GM12878 (cell line): Measurements from ENCODE around the gene SULT2B1. TPM values are rescaled to one million over a fixed set of nuclear protein-coding genes. Genes with fewer than 3 reads are reported as not detected.

ENCODE experiments used
- ATAC-seq: fragments of 200-7000 bp; cut with Tn5 transposase; 3 replicates; pipeline ENCODE4 v1.9.1; 2020; ENCODE audit warnings: mild to moderate bottlenecking, moderate library complexity
- BruUV-seq: library from RNA; stranded (reverse); fragments of 400-500 nt; replicated peaks from 2 replicates; lab custom pipeline; 2021; lab: Mats Ljungman, UMichigan
- CTCF ChIA-PET: fragments of 300-600 bp; sonication (Branson Sonifier 250); formaldehyde crosslinking; extraction: SDS; loops from one replicate; lab custom pipeline; 2021; ENCODE audit warnings: inconsistent platforms; lab: Yijun Ruan, JAX
- POLR2A ChIA-PET: fragments of 350-600 bp; formaldehyde crosslinking; extraction: SDS; loops from one replicate; lab custom pipeline; 2021; ENCODE audit warnings: inconsistent platforms; lab: Charles Lee
- RAD21 ChIA-PET: fragments of 300-600 bp; sonication (Branson Sonifier 250); formaldehyde crosslinking; loops from one replicate; lab custom pipeline; 2023; ENCODE audit warnings: antibody characterized with exemption; ENCODE audit not compliant: unreplicated experiment; lab: Charles Lee
- SMC1A ChIA-PET: fragments of 300-600 bp; sonication (Branson Sonifier 250); formaldehyde crosslinking; loops from one replicate; lab custom pipeline; 2023; ENCODE audit not compliant: unreplicated experiment, uncharacterized antibody; lab: Charles Lee
- DNase-seq: peaks from one replicate; pipeline ENCODE4 v3.0.0-alpha.2; 2011; ENCODE audit warnings: low read depth, low spot score
- FAIRE-seq: peaks from 3 replicates; lab custom pipeline; 2011; peaks lifted over from hg19 to GRCh38; lab: Jason Lieb, UNC
- H2AFZ ChIP-seq: 2 replicates; pipeline ENCODE4 v1.6.0; 2011; ENCODE audit warnings: low read depth, low read length, control low read depth; ENCODE audit not compliant: control insufficient read depth
- H3K27ac ChIP-seq: 2 replicates; pipeline ENCODE4 v1.5.1; 2011; ENCODE audit warnings: control low read depth; ENCODE audit not compliant: control insufficient read depth, insufficient read depth
- H3K27me3 ChIP-seq, 2 experiments: replicated peaks in 1 of 2; 2 replicates each; pipeline versions ENCODE4 v1.6.0 to v1.6.1; 2011; ENCODE audit warnings: low read length in 1 of 2; ENCODE audit not compliant: control insufficient read depth in 2 of 2, insufficient read depth in 2 of 2
- H3K36me3 ChIP-seq, 2 experiments: 2 replicates each; pipeline ENCODE4 v1.5.1; 2011; ENCODE audit warnings: low read length in 1 of 2; ENCODE audit not compliant: control insufficient read depth in 2 of 2, insufficient read depth in 2 of 2
- H3K4me1 ChIP-seq: 2 replicates; pipeline ENCODE4 v1.6.1; 2011; ENCODE audit warnings: mild to moderate bottlenecking, low read length, moderate library complexity, mixed read lengths; ENCODE audit not compliant: control insufficient read depth, insufficient read depth
- H3K4me2 ChIP-seq: 2 replicates; pipeline ENCODE4 v1.6.0; 2011; ENCODE audit warnings: control low read depth; ENCODE audit not compliant: control insufficient read depth, insufficient read depth
- H3K4me3 ChIP-seq: fragments of 200-600 bp; sonication (generic); 2 replicates; pipeline ENCODE4 v1.5.1; 2016
- H3K79me2 ChIP-seq: 2 replicates; pipeline ENCODE4 v1.6.0; 2011; ENCODE audit warnings: low read length; ENCODE audit not compliant: control insufficient read depth, insufficient read depth
- H3K9ac ChIP-seq: 2 replicates; pipeline ENCODE4 v1.8.0; 2011; ENCODE audit warnings: low read length, control low read depth, mixed read lengths; ENCODE audit not compliant: control insufficient read depth, insufficient read depth
- H3K9me3 ChIP-seq: replicated peaks from 3 replicates; pipeline ENCODE4 v1.5.1; 2011; ENCODE audit warnings: mild to moderate bottlenecking, low read length; ENCODE audit not compliant: control insufficient read depth, insufficient read depth
- H4K20me1 ChIP-seq: 2 replicates; pipeline ENCODE4 v1.6.0; 2011; ENCODE audit not compliant: control insufficient read depth, insufficient read depth
- EZH2 ChIP-seq: IDR thresholded peaks from 2 replicates; pipeline ENCODE4 v1.6.1; 2012; ENCODE audit warnings: low read depth, mild to moderate bottlenecking, control low read depth, inconsistent platforms, low read length, borderline replicate concordance; ENCODE audit not compliant: control insufficient read depth
- LARP7 ChIP-seq: fragments of 450-650 bp; IDR thresholded peaks from 2 replicates; pipeline ENCODE4 v1.6.1; 2017; ENCODE audit warnings: mild to moderate bottlenecking
- MEF2A ChIP-seq: IDR thresholded peaks from 2 replicates; pipeline ENCODE4 v1.6.1; 2011; ENCODE audit warnings: low read depth, mild to moderate bottlenecking, low read length, moderate library complexity; ENCODE audit not compliant: insufficient read depth
- POLR2AphosphoS5 ChIP-seq: IDR thresholded peaks from 2 replicates; pipeline ENCODE4 v1.6.1; 2011; ENCODE audit warnings: mild to moderate bottlenecking, low read length, inconsistent platforms
- RCOR1 ChIP-seq: conservative IDR thresholded peaks from 2 replicates; pipeline ENCODE4 v1.6.1; 2012; ENCODE audit warnings: low read depth, low read length, improper control_type of control experiment
- RELA ChIP-seq: fragments of 450-650 bp; IDR thresholded peaks from 2 replicates; pipeline ENCODE4 v1.8.0; 2014; ENCODE audit warnings: borderline replicate concordance; ENCODE audit not compliant: partially characterized antibody
- REST ChIP-seq: IDR thresholded peaks from 2 replicates; pipeline ENCODE4 v1.6.1; 2012; ENCODE audit warnings: mild to moderate bottlenecking, low read depth, low read length
- SRF ChIP-seq, 2 experiments: IDR thresholded peaks; 2 replicates each; pipeline ENCODE4 v1.6.1; 2011; ENCODE audit warnings: low read depth in 2 of 2, low read length in 2 of 2, mild to moderate bottlenecking in 1 of 2, moderate library complexity in 1 of 2
- STAT3 ChIP-seq: IDR thresholded peaks from 2 replicates; pipeline ENCODE4 v1.6.1; 2011; ENCODE audit warnings: low read depth, low read length, improper control_type of control experiment
- USF1 ChIP-seq: IDR thresholded peaks from 2 replicates; pipeline ENCODE4 v1.6.1; 2011; ENCODE audit warnings: borderline replicate concordance, low read depth, mild to moderate bottlenecking, moderate library complexity, mixed read lengths, low read length; ENCODE audit not compliant: insufficient read depth; ENCODE audit errors: extremely low read length
- USF2 ChIP-seq: IDR thresholded peaks from 2 replicates; pipeline ENCODE4 v1.6.1; 2011; ENCODE audit warnings: low read depth, low read length, improper control_type of control experiment, borderline replicate concordance
- ZNF622 ChIP-seq: fragments of 450-650 bp; IDR thresholded peaks from 2 replicates; pipeline ENCODE4 v1.6.1; 2017; ENCODE audit warnings: mild to moderate bottlenecking, inconsistent platforms
- WGBS: methylation state at CpG from one replicate; pipeline ENCODE4 v1.1.6; 2016; ENCODE audit warnings: low lambda C conversion rate; ENCODE audit not compliant: insufficient replicate concordance, insufficient coverage; ENCODE audit errors: missing lambda C conversion rate; 5-methylcytosine and 5-hydroxymethylcytosine counted together
- in situ Hi-C: fragments of 300-500 bp; cut with MboI; formaldehyde crosslinking; loops from 9 replicates; pipeline ENCODE4 v1.14.3; 2018; ENCODE audit warnings: mixed read lengths
- intact Hi-C: fragments of 100-400 bp; cut with micrococcal nuclease; formaldehyde crosslinking; loops from one replicate; pipeline ENCODE4 v1.14.2; 2022; ENCODE audit not compliant: unreplicated experiment
- polyA plus RNA-seq, 11 experiments: library from polyadenylated mRNA; depleted of rRNA in 4 of 11; unstranded in 6 of 11; stranded (reverse) in 5 of 11; fragments of >200 nt; fragmentation: Nextera tagmentation in 4 of 11; fragmentation: Illumina TruSeq in 1 of 11; extraction: Ambion mirVana in 4 of 11; extraction: Trizol in 1 of 11; gene quantifications; 1 replicate in 1 of 11; 2 replicates in 10 of 11; pipeline versions ENCODE4 v1.2.1 to v1.2.3, GENCODE V29; 2011 to 2016; ENCODE audit warnings: inconsistent platforms in 2 of 11, missing spikeins in 2 of 11, low read depth in 1 of 11
- total RNA-seq, 4 experiments: library from RNA; depleted of rRNA in 3 of 4; stranded (reverse); fragments of >200 nt in 3 of 4; fragmentation: Illumina TruSeq in 1 of 4; extraction: Trizol in 1 of 4; gene quantifications; 2 replicates each; pipeline versions ENCODE4 v1.2.1 to v1.2.3, GENCODE V29; 2013 to 2021
- TF ChIP-seq, protein P1 (sequence below): fragments of 450-650 bp; IDR thresholded peaks from 2 replicates; pipeline ENCODE4 v1.6.1; 2017; ENCODE audit warnings: mild to moderate bottlenecking, moderate library complexity

The SULT2B1 gene
- total and polyA plus RNA-seq, 10 of the 15 experiments (the other 5 are each of a cell fraction or from before 2014, with no cell fraction given) = 0.11 to 0.14 TPM; not detected in 8

DNA sequence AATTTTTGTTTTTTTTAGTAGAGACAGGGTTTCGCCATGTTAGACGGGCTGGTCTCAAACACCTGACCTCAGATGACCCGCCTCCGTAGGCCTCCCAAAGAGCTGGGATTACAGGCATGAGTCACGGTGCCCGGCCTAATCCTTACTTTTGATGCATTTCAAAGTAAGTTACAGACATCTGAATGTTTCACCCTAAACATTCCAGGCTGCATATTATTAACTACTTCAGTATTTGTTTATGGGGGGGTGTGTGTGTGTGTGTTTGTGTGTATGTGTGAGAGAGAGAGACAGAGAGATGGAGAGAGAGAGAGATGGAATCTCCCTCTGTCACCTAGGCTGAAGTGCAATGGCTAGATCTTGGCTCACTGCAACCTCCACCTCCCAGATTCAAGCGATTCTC, 13.1 kb downstream of the SULT2B1 start:
- ChIA-PET RAD21 (no interaction called here), CTCF (interaction anchor here (1.4 kb wide), 1 partner anchor 19 kb away, joined by 6 read pairs; no protein-coding TSS in a partner anchor), POLR2A (no interaction called here), SMC1A (no interaction called here)
- intact Hi-C loops = no loop called here
- Histone ChIP-seq H3K9me3 (no peaks in the 10 kb centered on the region), H4K20me1 (no peaks in the 10 kb centered on the region), H3K9ac (no peak overlapping the region), H3K27ac (no peak overlapping the region), H3K79me2 (no peaks in the 10 kb centered on the region), H3K4me1 (no peaks in the 10 kb centered on the region), H3K27me3 (peaks cover 0 to 3% of the 10 kb centered on the region in 2 experiments; a peak in 2 of 4 replicates), H3K36me3 (no peaks in the 10 kb centered on the region), H3K4me2 (no peak overlapping the region), H2AFZ (no peak overlapping the region), H3K4me3 (no peak overlapping the region)
- in situ Hi-C loops = loop anchor here (25.0 kb wide), 1 partner anchor 703 kb away; the partner anchor contains the start of gene TPRX2
- no peak for DNase-seq
- no TSS peak for BruUV-seq
- 74% methylated on average over 7 of the region's 7 CpGs for WGBS
- FAIRE-seq = no peak
- TF ChIP-seq REST = no peak
- TF ChIP-seq POLR2AphosphoS5 = no peak
- TF ChIP-seq SRF (IDR thresholded peaks at IDR 0.05; ENCODE audit: low read depth in 2 of 2, low read length in 2 of 2) = no peak
- TF ChIP-seq, protein P1, sequence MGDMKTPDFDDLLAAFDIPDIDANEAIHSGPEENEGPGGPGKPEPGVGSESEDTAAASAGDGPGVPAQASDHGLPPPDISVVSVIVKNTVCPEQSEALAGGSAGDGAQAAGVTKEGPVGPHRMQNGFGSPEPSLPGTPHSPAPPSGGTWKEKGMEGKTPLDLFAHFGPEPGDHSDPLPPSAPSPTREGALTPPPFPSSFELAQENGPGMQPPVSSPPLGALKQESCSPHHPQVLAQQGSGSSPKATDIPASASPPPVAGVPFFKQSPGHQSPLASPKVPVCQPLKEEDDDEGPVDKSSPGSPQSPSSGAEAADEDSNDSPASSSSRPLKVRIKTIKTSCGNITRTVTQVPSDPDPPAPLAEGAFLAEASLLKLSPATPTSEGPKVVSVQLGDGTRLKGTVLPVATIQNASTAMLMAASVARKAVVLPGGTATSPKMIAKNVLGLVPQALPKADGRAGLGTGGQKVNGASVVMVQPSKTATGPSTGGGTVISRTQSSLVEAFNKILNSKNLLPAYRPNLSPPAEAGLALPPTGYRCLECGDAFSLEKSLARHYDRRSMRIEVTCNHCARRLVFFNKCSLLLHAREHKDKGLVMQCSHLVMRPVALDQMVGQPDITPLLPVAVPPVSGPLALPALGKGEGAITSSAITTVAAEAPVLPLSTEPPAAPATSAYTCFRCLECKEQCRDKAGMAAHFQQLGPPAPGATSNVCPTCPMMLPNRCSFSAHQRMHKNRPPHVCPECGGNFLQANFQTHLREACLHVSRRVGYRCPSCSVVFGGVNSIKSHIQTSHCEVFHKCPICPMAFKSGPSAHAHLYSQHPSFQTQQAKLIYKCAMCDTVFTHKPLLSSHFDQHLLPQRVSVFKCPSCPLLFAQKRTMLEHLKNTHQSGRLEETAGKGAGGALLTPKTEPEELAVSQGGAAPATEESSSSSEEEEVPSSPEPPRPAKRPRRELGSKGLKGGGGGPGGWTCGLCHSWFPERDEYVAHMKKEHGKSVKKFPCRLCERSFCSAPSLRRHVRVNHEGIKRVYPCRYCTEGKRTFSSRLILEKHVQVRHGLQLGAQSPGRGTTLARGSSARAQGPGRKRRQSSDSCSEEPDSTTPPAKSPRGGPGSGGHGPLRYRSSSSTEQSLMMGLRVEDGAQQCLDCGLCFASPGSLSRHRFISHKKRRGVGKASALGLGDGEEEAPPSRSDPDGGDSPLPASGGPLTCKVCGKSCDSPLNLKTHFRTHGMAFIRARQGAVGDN = no peak
- TF ChIP-seq MEF2A = no peak
- TF ChIP-seq STAT3 = no peak
- no peak for TF ChIP-seq EZH2
- TF ChIP-seq RCOR1 = no peak
- TF ChIP-seq ZNF622 = no peak
- TF ChIP-seq RELA = no peak
- no peak for TF ChIP-seq USF2
- TF ChIP-seq LARP7 = no peak
- no peak for TF ChIP-seq USF1
- ATAC-seq = no peak
